COLO668 (cell line): ENCODE data around the gene BSG.
"Not testable (repeated sequence)": the region's sequence is repeated elsewhere in the genome, so short reads cannot be mapped to it uniquely, and the experiment has no call there.

ENCODE experiments used
- DNase-seq: peaks from one replicate; lab custom pipeline; 2025; ENCODE audit not compliant: unreplicated experiment; lab: John Stamatoyannopoulos, UW

BSG gene

DNA sequence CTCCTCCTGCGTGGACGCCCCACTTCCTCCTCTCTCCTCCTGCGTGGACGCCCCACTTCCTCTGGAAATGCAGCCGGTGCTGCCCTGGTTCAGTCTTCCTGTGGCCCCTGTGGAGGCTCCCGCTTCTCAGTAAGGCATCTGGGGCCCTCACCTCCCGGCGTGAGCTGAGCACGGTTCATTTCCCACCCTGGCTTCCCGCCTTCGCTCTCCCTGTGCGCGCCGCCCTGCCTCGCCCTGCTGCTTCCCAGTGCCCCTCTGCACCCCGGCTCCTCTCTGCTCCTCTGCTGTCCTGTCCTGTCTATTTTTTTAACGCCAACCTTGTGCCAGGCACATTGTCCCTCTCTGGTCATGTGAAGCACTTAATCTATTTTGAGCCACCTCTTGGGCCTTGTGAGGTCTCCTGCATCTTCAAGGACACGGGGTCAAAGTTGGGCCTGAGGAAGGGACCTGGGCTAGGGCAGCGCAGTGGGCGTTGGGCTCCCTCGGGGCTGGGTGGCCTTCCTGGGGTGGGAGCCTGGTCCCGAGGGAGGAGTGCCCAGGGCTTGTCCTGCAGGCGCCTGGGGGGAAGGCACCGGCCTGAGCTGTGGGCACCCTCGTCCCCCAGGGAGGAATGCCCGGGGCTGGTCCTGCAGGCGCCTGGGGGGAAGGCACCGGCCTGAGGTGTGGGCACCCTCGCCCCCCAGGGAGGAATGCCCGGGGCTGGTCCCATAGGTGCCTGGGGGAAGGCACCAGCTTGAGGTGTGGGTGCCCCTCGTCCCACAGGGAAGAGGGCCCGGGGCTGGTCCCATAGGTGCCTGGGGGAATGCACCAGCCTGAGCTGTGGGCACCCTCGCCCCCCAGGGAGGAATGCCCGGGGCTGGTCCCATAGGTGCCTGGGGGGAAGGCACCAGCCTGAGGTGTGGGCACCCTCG lies 30.2 kb downstream of the BSG start:
- no peak for DNase-seq

DNA sequence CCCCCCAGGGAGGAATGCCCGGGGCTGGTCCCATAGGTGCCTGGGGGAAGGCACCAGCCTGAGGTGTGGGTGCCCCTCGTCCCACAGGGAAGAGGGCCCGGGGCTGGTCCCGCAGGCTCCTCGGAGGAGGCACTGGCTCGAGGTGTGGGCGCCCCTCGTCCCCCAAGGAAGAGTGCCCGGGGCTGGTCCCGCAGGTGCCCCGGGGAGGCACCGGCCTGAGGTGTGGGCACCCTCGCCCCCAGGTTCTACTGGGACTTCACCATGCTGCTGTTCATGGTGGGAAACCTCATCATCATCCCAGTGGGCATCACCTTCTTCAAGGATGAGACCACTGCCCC lies 30.9 kb downstream of the BSG start:
- DNase-seq = not testable (repeated sequence)

DNA sequence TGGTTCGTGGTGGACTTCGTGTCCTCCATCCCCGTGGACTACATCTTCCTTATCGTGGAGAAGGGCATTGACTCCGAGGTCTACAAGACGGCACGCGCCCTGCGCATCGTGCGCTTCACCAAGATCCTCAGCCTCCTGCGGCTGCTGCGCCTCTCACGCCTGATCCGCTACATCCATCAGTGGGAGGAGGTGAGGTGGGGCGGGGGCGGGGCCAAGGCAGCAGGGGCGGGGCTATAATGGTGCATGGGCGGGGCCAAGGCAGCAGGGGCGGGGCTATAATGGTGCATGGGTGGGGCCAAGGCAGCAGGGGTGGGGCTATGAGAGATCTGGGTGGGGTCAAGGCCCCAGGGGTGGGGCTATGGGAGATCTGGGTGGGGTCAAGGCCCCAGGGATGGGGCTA lies 31.4 kb downstream of the BSG start:
- DNase-seq = not testable (repeated sequence)

DNA sequence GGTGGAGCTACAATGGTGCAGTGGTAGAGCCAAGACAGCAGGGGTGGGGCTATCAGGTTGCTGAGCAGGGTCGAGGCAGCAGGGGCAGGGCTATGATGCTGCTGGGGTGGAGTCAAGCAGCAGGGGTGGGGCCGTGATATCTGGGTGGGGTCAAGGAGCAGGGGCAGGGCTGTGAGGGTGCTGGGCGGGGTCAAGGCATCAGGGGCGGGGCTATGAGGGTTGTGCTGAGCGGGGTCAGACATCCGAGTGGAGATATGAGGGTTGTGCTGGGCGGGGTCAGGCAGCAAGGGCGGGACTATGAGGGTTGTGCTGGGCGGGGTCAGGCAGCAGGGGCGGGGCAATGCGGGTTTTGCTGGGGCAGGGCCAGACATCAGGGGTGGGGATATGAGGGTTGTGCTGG lies 32.0 kb downstream of the BSG start:
- peak; percentile 34 for DNase-seq

DNA sequence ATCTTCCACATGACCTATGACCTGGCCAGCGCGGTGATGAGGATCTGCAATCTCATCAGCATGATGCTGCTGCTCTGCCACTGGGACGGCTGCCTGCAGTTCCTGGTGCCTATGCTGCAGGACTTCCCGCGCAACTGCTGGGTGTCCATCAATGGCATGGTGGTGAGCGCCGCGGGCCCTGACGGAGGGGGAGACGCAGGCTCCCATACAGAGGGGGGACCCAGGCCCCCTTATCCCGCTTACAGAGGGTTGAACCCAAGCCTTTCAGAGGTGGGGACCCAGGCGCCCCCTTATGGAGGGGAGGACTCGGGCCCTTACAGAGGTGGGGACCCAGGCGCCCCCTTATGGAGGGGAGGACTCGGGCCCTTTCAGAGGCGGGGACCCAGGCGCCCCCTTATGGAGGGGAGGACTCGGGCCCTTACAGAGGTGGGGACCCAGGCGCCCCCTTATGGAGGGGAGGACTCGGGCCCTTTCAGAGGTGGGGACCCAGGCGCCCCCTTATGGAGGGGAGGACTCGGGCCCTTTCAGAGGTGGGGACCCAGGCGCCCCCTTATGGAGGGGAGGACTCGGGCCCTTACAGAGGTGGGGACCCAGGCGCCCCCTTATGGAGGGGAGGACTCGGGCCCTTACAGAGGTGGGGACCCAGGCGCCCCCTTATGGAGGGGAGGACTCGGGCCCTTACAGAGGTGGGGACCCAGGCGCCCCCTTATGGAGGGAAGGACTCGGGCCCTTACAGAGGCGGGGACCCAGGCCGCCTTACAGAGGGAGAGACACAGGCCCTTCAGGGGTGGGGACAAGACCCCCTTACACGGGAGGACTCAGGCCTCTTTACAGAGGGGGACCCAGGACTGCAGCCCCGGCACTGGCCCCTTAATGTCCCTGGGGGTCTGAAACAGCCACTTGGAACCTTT lies 32.9 kb downstream of the BSG start:
- DNase-seq = not testable (repeated sequence)

DNA sequence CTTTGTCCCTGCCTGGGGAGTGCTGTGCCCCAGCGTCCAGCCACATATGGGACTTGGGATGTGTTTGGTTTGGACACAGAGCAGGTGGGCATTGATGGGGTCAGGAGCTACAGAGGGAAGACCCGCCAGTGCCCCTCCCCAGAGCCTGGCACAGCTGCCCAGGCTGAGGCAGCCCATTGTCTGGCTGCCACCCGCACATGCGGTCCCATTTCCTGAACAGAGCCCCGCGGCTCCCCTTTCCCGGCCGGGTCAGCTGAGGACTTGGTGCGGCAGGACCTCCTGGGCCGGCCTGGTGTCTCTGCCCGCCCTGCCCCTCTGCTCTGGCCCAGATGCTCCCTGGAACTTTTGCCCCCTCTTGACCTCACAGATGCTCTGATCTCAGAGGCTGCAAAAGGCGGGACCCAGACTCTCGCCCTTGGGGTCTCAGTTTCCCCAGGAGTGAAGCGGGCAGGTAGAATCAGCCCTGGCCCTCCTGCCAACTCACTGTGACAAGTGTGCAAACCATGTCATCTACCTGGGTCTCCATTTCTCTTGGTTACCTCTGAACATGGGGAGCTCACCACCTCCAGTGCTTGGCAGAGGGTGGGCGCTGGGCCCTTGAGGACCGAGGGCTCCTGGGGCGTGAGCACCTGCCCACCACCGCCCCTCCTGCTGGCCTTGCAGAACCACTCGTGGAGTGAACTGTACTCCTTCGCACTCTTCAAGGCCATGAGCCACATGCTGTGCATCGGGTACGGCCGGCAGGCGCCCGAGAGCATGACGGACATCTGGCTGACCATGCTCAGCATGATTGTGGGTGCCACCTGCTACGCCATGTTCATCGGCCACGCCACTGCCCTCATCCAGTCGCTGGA lies 35.1 kb downstream of the BSG start:
- DNase-seq = no peak

DNA sequence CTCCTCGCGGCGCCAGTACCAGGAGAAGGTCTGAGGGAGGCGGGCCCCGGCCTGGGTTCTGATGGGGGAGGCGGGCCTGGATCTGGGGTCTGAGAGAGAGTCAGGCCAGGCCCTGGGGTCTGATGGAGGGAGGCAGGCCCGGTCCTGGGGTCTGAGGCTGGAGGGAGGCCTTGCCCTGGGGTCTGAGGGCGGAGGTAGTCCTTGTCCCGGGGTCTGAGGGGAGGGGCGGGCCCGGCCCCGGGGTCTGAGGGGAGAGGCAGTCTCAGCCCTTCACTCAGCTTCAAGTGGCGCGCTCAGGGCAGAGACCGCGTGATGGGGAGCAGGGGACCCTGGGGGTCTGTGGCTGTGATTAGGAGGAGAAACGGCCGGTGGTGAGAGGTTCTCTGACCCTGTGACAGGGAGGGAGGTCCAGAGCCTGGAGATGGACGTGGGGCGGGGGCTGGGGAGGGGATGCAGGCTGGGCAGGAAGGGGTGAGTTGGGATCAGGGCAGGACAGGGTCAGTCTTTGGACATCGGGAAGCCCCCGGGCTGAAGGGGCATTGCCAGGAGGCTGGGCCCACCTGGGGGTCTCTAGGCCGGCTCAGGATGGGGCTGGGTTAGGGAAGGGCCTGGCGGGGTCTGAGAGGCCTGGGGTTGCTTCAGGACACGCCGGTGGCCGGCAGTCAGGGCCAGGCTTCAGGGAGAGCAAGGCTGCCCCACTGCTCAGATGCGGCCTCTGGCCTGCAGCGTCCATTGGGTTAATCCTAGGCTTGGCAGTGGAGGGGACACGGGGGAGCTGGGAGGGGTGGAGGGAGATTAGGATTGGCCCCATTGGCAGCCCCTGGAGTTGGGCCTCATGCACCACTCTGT lies 36.0 kb downstream of the BSG start:
- DNase-seq = no peak

DNA sequence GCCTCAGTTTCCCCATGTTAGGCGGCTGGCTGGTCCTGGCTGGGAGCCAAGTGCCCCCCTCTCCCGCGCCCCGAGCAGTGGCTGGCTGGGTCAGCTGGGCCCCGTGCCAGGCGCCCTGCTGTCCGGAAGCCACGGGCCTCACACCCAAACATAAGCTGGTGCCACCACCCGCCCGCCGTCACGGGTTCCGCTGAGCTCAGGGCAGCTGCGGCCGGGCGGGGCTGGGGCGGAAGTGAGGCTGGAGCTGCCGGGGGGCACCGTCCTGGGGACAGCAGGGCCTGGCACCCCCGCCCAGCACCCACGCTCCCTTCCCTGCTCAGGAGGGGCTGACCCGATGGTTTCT lies 36.6 kb downstream of the BSG start:
- peak; percentile 87 for DNase-seq

DNA sequence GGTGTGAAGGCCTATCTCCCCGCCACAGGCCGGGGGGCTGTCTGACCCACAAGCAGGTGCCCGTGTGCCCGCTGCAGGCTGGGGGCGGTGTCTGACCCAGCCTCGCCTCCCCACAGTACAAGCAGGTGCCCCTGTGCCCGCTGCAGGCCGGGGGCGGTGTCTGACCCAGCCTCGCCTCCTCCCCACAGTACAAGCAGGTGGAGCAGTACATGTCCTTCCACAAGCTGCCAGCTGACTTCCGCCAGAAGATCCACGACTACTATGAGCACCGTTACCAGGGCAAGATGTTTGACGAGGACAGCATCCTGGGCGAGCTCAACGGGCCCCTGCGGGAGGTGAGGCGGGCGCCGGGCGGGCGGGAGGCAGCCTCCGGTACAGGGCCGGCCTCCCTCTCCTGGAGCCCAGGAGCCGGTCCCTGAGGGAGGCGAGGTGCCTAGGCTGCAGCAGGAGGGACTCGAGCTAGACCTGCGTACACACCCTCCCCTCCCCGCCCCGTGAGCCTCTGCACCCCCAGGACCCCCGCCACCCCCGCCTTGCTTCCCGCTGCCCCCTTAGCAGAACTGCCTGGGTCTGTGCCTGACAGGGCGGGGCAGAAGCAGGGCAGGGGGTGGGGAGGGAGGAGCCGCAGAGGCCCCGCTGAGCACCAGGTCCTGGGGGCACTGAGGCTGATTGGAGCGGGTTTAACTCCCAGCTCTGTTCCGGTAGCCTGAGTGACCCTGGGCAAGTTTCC lies 37.8 kb downstream of the BSG start:
- peak; percentile 82 for DNase-seq

DNA sequence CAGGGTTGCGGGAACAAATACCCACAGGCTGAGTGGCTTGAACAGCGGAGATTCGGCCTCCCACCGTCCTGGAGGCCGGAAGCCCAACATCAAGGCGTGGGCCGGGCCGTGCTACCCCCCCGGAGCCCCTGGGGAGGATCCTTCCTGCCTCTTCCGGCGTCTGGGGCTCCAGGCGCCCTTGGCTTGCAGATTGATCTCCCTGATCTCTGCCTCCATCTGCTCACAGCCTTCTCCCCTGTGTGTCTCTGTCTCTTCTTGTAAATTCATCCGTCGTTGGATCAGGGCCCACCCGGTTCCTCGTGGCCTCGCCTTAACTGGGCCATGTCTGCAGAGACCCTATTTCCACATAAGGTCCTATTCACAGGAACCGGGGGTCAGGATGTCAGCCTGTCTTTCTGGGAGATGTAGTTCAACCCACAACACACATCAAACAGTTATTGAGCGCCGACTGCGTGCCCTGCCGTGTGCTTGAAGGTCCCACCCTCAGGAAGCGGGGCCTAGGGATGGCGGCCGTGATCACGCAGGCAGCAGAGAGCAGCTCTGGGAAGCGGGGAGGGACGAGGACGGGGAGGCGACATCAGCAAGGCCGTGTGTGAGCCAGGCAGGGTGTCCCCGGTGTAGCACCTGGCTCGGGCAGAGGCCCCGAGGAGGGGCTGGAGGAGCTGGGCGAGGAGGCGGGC lies 38.5 kb downstream of the BSG start:
- DNase-seq = peak; percentile 57

DNA sequence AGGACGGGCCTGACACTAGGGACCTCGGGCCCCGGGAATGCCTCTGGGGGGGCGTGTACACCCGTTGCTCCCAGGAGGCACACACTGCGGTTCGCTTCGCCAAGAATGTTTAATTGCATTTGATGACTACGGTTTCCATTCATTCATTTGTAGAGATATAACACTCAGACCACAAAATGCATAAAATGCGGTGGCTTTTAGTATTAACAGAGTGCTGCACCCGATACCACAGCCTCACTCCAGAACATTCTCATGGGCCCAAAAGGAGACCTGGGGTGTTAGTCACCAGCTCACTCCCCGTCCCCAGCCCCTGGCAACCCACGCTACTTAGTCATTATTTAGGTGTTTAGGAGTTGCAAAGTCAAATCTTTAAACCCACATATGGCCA lies 39.1 kb downstream of the BSG start:
- no peak for DNase-seq

DNA sequence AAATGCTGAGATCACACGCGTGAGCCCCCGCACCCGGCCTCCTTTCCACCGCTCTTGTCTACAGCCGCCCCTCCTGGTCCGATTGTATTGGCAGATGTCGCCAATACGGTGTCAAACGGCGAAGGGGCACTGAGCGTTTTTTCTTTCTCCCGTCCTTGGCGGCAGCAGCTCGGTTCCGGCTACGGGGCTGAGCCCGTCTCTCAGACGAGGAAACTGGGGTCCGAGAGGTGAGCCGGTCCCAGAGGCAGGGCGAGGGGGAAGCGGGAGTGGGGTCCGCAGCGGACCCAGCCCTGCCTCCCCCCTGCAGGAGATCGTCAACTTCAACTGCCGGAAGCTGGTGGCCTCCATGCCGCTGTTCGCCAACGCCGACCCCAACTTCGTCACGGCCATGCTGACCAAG lies 40.5 kb downstream of the BSG start:
- no peak for DNase-seq

DNA sequence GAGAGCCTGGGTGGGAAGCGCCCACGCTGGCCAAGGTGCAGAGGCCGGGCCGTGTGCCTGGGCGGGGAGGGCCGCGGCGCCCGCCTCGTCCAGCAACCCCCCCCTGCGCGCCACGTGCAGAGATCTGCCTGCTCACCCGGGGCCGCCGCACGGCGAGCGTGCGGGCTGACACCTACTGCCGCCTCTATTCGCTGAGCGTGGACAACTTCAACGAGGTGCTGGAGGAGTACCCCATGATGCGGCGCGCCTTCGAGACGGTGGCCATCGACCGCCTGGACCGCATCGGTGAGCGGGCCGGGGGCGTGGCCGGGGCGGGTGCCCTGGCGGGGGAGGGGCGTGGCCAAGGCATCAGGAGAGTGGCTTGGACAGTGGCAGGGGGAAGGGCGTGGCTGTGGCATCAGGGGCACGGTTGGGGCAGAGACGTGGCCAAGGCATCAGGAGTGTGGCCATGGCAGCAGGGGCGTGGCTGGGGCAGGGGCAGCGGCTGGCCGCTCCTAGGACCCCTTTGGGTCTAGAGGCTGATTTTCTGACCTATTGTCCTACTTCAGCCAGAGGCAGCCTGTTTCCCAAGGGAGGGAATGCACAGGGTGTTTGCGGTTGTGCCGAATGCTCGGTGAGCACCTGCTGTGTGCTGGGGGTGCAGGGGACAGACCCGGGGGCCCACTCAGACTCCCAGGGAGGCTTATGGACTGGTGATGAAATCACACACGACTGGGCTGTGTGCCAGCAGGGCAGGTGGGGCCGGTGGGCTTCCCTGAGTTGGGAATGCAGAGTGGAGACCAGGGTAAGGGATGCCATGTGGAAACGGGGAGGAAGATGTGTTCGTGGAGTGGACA lies 41.6 kb downstream of the BSG start:
- DNase-seq = no peak

DNA sequence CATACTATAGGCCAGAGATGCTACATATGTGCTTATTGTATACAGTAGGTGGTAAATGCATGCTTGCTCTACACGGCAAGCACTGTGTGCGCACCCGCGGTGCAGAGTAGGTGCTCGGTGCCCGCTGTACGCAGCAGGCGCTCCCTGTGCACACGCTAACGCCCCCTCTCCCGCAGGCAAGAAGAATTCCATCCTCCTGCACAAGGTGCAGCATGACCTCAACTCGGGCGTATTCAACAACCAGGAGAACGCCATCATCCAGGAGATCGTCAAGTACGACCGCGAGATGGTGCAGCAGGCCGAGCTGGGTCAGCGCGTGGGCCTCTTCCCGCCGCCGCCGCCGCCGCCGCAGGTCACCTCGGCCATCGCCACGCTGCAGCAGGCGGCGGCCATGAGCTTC lies 43.2 kb downstream of the BSG start:
- no peak for DNase-seq

DNA sequence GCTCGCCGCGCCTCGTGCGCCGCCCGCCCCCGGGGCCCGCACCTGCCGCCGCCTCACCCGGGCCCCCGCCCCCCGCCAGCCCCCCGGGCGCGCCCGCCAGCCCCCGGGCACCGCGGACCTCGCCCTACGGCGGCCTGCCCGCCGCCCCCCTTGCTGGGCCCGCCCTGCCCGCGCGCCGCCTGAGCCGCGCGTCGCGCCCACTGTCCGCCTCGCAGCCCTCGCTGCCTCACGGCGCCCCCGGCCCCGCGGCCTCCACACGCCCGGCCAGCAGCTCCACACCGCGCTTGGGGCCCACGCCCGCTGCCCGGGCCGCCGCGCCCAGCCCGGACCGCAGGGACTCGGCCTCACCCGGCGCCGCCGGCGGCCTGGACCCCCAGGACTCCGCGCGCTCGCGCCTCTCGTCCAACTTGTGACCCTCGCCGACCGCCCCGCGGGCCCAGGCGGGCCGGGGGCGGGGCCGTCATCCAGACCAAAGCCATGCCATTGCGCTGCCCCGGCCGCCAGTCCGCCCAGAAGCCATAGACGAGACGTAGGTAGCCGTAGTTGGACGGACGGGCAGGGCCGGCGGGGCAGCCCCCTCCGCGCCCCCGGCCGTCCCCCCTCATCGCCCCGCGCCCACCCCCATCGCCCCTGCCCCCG lies 43.8 kb downstream of the BSG start:
- DNase-seq = no peak

DNA sequence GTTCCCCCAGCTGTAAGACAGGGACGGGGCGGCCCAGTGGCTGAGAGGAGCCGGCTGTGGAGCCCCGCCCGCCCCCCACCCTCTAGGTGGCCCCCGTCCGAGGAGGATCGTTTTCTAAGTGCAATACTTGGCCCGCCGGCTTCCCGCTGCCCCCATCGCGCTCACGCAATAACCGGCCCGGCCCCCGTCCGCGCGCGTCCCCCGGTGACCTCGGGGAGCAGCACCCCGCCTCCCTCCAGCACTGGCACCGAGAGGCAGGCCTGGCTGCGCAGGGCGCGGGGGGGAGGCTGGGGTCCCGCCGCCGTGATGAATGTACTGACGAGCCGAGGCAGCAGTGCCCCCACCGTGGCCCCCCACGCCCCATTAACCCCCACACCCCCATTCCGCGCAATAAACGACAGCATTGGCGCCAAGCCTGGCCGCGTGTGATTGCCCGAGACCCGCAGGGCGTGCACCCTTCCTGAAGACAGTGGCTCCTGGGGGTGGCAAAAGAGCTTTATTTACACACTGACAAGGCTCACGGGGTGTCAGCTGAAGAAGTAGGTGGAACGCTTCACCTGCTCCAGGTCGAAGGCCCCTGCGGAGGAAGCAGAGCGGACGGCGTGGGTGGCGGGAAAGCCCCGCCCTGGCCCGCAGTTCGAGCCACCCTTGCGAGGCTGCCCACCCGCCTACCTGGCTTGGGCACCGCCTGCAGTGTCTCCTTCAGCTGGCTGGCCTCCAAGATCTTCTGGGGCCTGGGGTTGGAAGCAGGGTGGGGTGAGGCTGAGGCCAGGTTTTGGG lies 44.5 kb downstream of the BSG start:
- DNase-seq = peak; percentile 21
